Colon (tissue), 2 donors: ENCODE measurements around the gene SCN1B.

Experiments used
- FAIRE-seq: peaks from 2 replicates; lab custom pipeline; 2012; peaks lifted over from hg19 to GRCh38; lab: Jason Lieb, UNC
- donor health status: control.
- donor health status: control.

The SCN1B gene

DNA sequence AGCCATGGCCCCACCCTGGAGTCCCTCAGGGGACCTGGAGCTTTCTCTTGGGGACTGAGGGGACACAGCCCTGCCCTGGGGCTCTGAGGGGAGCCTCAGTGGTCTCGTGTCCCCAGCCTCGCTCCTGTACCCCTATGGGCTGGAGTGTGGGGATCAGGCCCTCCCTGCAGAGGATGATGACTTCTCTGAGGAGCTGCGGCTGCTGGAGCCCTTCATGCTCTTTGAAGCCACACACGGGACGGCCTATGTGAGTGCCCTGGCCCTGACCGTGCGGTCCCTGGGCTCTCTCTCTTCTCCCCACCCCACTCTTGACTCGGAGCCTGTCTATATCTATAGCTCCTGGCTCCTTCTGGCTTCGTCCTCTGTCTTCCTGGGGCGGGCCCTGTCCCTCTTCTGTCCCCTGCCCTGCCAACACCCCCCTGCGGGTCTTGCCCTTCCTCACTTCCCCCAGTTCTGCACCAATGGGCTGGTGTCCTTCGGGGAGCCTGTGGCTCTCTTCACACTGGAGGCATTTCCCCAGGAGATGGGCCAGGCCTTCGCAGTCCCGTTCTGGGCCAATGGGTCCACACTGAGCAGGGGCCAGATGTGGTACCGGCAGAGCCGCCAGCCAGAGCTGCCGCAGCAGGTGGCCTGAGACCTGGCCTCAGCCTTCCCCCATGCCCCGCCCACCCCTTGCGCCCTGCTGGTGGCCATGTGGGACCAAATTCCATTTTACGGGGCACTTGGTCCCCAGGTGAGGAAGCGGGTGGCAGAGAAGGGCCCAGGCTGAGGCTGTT is 44.3 kb downstream of the SCN1B start:
- no peak for FAIRE-seq

DNA sequence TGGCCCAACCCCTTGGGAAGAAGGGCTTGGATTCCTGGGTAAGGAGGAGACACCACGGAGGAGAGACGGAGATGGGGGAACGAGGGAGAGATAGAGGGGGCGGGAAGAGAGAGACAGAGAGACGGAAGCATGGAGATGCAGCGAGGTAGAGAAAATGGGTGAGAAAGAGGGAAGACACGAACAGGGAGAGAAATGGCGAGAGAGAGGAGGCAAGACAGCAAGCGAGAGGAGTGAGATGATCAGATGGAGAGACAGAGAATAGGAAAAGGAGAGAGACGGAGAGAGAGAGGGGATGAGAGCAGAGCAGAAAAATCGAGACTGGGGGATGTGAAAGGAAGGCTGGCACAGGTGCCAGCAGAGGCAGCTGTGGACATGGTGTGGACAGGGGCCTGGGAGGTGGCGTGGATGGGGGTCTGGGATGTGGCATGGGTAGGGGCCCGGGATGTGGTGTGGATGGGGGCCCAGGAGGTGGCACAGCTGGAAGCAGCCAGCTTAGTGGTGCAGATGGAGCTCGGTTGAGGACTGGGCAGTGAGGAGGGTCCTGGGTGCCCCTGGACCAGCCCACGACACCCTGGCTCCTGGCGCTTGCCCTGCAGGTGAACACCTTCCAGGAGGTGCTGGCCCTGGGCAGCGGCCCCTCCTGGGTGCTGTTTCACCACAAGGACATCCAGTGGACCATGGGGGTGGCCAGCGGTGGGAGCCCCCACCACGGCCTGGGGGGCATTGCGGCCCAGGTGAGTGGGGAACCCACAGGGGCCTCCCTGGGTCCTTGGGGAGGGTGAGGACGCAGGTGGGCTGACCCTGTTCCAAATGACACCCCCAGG is 45.1 kb downstream of the SCN1B start:
- FAIRE-seq = no peak

DNA sequence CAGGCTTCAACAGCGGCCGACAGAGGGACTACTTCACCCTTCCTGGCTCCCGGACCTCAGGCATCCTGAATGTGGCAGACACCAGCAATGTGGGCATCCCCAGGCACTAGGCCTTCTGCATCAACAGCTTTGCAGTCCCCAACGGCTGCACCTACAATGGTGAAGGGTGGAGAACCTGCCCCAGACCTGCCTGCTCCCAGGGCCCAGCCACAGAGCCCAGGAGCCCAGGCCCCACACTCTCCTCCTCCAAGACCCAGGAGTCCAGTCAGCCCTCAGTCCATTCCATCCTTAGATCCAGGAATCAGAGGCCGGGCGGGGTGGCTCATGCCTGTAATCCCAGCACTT is 45.7 kb downstream of the SCN1B start:
- no peak for FAIRE-seq

DNA sequence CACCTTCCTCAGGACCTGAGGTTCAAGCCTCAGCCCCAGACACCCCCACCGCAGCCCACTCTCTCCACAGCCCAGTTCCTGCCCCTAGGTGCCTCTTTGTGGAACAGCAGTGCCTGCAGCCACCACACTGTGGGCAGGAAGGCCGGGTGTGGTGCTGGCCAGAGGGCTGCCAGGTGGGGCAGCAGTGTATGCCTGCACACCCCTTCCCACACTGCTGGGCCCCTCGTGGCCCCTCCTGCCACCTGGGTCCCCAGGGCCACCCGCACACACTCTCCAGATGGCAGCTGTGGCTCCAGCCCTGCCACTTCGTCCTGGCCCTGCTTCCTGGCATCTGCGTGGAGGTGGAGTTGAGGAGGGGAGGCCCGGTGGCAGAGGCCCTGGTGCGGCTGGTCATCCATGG is 46.4 kb downstream of the SCN1B start:
- no peak for FAIRE-seq

DNA sequence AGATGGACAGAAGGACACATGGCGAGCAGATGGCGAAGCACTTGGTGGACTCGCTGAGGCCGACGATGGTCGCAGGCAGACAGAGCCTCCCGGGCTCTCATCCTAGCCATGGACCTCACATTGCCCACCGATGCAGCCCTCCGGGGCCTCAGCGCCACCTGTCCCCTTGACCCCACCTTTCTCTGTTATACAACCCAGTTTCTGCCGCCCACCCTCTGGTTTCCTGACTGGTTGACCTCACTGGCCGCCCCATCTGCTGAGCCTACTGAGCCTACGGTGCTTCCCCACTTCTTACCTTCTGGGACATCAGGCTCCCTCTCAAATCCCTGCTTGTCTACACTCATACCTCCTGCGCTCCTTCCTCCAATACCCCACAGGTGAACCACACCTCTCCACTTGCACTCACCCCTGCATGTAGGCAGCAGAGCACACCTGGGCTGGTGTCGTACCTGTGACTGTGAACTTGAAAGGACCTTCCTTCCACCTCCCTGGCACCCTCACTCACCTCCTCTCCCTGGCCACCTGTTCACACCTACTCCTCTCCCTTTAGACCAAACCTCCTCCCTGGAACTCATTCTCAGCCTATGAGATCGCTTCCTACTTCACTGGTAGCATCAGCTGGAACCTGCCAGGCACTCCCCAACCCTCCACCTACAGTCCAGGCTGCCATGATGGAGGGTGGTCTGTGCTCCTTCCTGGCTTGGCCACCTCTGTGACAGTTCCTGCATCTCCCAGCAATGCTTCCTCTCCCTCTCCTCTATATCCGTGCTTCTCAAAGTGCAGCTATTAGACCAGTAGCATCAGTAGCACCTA is 47.3 kb downstream of the SCN1B start:
- no peak for FAIRE-seq

DNA sequence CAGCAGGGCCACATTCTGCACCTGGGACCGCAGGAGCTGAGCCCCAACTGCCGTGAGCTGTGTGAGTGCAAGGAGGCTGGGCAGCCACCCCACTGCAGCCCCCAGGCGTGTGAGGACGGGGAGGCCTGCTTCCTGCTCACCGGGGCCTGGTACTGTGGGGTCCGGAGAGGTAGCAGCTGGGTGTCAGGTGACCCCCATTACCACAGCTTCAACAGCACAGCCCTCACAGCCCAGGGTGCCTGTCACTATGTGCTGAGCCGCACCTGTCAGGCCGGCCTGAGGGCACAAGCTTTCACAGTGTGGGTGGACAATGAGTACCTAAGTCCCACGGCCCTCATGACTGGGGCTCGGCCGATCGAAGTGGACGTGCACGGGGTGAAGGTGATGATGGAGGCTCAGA is 49.6 kb downstream of the SCN1B start:
- FAIRE-seq = no peak

DNA sequence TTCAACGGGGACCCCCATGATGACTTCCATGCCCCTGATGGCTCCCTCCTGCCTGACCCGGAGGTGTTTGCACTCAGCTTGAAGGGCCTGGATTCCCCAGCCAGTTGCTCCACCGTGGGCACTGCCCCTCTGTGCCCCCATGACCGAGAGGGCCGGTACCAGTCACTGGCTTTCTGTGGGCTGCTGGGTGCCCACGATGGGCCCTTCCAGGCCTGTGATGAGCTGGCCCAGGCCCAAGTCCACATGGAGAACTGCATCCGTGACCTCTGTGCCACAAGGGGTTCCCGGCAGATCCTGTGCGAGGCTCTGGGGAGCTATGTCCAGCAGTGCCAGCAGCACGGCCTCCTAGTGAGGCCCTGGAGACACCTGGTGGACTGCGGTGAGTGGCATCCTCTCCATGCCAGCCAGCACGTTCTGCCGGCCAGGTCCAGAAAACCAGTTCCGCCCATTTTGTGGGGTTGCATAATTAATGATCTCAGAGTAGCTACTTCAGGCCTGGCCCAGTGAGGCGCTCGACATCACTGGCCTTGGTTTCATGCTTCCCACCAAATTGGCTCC is 50.4 kb downstream of the SCN1B start:
- no peak for FAIRE-seq

DNA sequence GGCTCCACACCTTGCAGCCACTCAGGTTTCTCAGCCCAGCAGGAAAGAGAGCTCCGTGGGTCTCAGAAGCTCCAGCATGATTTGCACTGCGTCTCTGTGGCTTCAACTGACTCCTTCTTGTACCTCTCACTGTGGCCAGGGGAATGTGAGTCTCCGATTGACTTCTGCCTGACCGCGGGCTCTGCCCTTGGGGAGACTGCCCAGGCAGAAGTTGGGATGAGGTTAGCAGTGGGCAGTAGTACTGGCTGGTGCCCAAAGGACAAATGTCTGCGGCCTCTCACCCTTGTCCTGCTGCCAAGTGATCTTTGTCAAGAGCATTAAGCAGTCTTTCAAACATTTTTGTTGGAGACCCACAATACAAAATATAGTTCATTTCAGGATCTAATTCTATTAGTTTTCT is 50.9 kb downstream of the SCN1B start:
- FAIRE-seq = no peak

DNA sequence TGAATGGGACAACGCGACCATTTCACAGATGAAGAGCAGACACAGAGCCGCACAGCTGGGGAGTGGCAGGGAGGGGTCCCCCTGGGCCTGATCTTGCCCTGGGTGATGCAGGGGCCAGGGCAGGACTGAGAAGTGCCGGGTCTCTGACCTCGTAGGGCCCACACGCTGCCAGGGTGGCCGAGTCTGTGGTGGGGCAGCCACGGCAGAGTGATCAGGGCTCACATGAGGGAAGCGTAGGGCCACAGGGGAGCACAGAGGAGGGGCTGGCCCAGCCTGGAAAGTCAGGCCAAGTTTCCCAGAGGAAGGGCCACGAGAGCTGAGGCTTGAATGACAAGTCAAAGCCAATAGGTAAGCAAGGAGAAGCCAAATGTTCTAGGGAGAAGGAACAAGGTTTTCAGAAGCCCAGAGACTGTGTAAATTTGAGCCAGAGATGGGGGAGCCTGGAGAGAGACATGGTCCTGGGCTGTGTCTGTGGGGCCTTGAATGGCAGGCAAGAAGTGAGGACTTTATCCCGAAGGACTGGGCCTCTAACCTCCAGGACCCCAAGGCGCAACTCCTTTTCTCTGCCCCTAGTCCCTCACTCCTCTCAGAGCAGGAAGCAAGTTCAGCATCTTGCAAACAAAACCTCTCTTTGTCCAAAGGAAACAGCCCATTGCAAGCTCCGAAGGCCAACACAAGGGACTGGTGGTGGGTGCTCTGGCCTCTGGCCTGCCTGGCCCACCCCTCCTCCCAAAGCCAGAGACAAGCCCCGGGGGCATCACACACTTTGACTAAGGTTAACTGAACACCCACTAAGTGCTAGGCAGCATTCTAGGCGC is 53.6 kb downstream of the SCN1B start:
- FAIRE-seq = no peak

DNA sequence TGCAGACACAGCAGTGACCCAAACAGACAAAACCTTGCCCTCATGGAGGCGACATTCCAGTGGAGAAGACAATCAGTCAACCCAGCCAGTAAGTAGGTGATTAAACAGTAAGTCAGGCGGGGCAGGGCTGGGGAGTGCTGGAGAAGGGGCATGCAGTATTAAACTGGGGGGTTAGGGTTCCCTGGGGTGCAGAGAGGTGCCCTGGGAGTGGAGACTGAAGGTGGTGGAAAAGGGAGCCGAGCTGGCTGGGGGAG is 54.2 kb downstream of the SCN1B start:
- FAIRE-seq = no peak

DNA sequence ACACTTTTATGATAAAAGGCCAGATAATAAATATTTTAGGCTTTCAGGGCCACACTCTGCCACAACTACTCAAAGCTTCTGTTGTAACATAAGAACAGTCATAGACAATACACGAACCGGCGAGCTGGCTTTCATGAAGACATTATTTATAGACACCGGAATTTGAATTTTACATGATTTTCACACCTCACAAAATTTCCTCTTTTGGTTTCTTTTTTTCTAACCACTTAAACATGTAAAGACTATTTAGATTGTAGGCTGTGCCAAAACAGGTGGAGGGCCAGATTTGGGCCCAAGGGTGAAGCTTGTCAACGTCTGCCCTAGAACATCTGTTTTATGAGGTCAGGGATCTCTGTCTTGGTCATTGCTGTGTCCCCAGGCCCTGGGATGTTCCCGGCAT is 55.7 kb downstream of the SCN1B start:
- no peak for FAIRE-seq

DNA sequence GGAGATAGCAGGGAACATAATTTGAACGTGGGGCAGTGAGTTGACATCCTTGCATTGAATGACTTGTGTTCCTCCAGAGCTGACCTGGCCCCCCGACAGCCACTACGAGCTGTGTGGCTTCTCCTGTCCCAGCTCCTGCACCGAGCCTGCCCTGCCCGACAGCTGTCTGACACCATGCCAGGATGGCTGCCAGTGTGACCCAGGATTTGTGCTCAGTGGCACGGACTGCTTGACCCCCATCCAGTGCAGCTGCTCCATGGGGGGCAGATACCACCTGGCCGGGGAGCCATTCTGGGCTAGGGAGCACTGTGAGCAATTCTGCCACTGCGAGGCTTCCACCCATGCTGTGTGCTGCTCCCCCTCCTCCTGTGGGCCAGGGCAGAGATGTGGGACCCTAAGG is 56.2 kb downstream of the SCN1B start:
- FAIRE-seq = no peak

DNA sequence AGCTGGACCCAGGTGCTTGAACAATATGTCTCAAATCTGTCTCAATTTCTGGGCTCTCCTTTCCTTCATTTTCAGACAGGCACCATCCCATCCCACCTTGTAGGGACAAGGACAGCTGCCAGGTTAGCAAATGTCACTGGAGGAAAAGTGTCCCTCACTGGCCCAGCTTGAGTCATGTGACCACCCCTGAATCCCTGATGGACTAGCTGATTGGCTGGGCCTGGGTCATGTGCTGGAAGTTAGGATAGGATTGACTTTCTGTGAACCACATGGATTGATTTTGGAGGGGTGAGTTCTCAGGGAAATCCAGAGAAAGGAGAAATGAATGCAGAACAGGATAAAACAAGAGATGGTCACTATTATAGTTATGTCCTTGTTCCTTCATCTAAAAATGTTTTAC is 57.1 kb downstream of the SCN1B start:
- FAIRE-seq = no peak

DNA sequence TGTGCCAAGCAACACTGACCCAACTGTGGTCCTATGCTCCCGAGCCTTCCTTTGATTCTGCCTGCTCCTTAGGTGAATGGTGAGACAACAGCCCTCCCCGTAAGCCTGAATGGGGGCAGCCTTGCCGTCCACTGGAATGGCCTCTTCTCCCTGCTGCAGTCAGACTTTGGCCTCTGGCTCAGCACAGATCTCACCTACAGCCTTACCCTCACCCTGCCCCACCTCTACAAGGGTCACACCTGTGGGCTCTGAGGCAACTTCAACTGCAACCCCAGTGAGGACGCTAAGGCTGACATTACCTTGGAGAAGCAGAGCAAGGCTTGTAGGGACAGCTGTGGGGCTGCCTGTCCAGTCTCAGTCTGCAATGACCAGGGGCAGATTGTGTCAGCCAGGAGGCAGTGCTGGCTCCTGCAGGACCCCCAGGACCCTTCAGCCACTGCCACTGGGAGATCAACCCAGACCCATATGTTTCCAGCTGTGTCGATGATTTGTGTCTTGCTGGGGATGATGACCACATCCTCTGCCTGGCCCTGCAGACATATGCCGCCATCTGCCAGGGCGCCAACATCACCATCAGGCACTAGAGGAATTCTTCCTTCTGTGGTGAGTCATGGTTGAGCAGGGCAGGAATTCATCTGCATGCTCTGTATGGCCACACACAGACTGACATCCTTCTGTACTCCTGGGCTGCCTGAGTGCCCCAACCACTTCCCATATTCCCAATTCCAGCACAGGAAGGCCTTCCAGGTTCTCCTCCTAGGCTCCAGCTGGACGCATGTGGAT is 58.1 kb downstream of the SCN1B start:
- FAIRE-seq = no peak

DNA sequence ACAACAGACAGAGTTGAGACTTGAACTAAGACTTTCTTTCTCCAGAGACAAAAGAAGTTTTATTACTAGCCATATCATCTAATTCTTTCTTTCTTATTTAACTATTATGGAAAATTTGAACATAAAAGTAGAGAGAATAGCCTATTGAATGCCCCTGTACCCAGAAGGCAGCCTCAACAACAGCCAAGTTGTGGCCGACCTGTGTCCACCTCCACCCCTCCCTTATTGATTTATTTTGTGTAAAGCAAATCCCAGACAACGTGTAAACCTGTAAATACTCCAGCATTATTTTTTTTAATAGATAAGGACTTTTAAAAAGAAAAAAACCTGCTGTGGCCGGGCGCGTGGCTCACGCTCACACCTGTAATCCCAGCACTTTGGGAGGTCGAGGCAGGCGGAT is 59.3 kb downstream of the SCN1B start:
- no peak for FAIRE-seq
